GM12878 (cell line): ENCODE results near the gene SLCO4A1. TPM values are rescaled to one million over a fixed set of nuclear protein-coding genes. Genes with fewer than 3 reads are reported as not detected.

ENCODE experiments used
- ATAC-seq: fragments of 200-7000 bp; cut with Tn5 transposase; 3 replicates; pipeline ENCODE4 v1.9.1; 2020; ENCODE audit warnings: mild to moderate bottlenecking, moderate library complexity
- BruUV-seq: library from RNA; stranded (reverse); fragments of 400-500 nt; replicated peaks from 2 replicates; lab custom pipeline; 2021; lab: Mats Ljungman, UMichigan
- CTCF ChIA-PET: fragments of 300-600 bp; sonication (Branson Sonifier 250); formaldehyde crosslinking; extraction: SDS; loops from one replicate; lab custom pipeline; 2021; ENCODE audit warnings: inconsistent platforms; lab: Yijun Ruan, JAX
- POLR2A ChIA-PET: fragments of 350-600 bp; formaldehyde crosslinking; extraction: SDS; loops from one replicate; lab custom pipeline; 2021; ENCODE audit warnings: inconsistent platforms; lab: Charles Lee
- RAD21 ChIA-PET: fragments of 300-600 bp; sonication (Branson Sonifier 250); formaldehyde crosslinking; loops from one replicate; lab custom pipeline; 2023; ENCODE audit warnings: antibody characterized with exemption; ENCODE audit not compliant: unreplicated experiment; lab: Charles Lee
- SMC1A ChIA-PET: fragments of 300-600 bp; sonication (Branson Sonifier 250); formaldehyde crosslinking; loops from one replicate; lab custom pipeline; 2023; ENCODE audit not compliant: unreplicated experiment, uncharacterized antibody; lab: Charles Lee
- DNase-seq: peaks from one replicate; pipeline ENCODE4 v3.0.0-alpha.2; 2011; ENCODE audit warnings: low read depth, low spot score
- FAIRE-seq: peaks from 3 replicates; lab custom pipeline; 2011; peaks lifted over from hg19 to GRCh38; lab: Jason Lieb, UNC
- H2AFZ ChIP-seq: 2 replicates; pipeline ENCODE4 v1.6.0; 2011; ENCODE audit warnings: low read depth, low read length, control low read depth; ENCODE audit not compliant: control insufficient read depth
- H3K27ac ChIP-seq: 2 replicates; pipeline ENCODE4 v1.5.1; 2011; ENCODE audit warnings: control low read depth; ENCODE audit not compliant: control insufficient read depth, insufficient read depth
- H3K27me3 ChIP-seq, 2 experiments: replicated peaks in 1 of 2; 2 replicates each; pipeline versions ENCODE4 v1.6.0 to v1.6.1; 2011; ENCODE audit warnings: low read length in 1 of 2; ENCODE audit not compliant: control insufficient read depth in 2 of 2, insufficient read depth in 2 of 2
- H3K36me3 ChIP-seq, 2 experiments: 2 replicates each; pipeline ENCODE4 v1.5.1; 2011; ENCODE audit warnings: low read length in 1 of 2; ENCODE audit not compliant: control insufficient read depth in 2 of 2, insufficient read depth in 2 of 2
- H3K4me1 ChIP-seq: 2 replicates; pipeline ENCODE4 v1.6.1; 2011; ENCODE audit warnings: mild to moderate bottlenecking, low read length, moderate library complexity, mixed read lengths; ENCODE audit not compliant: control insufficient read depth, insufficient read depth
- H3K4me2 ChIP-seq: 2 replicates; pipeline ENCODE4 v1.6.0; 2011; ENCODE audit warnings: control low read depth; ENCODE audit not compliant: control insufficient read depth, insufficient read depth
- H3K4me3 ChIP-seq: fragments of 200-600 bp; sonication (generic); 2 replicates; pipeline ENCODE4 v1.5.1; 2016
- H3K79me2 ChIP-seq: 2 replicates; pipeline ENCODE4 v1.6.0; 2011; ENCODE audit warnings: low read length; ENCODE audit not compliant: control insufficient read depth, insufficient read depth
- H3K9ac ChIP-seq: 2 replicates; pipeline ENCODE4 v1.8.0; 2011; ENCODE audit warnings: low read length, control low read depth, mixed read lengths; ENCODE audit not compliant: control insufficient read depth, insufficient read depth
- H3K9me3 ChIP-seq: replicated peaks from 3 replicates; pipeline ENCODE4 v1.5.1; 2011; ENCODE audit warnings: mild to moderate bottlenecking, low read length; ENCODE audit not compliant: control insufficient read depth, insufficient read depth
- H4K20me1 ChIP-seq: 2 replicates; pipeline ENCODE4 v1.6.0; 2011; ENCODE audit not compliant: control insufficient read depth, insufficient read depth
- CREB1 ChIP-seq: IDR thresholded peaks from 2 replicates; pipeline ENCODE4 v1.6.1; 2012; ENCODE audit warnings: low read depth, mild to moderate bottlenecking, inconsistent platforms
- EP300 ChIP-seq, 2 experiments: fragments of 150-350 bp in 1 of 2; IDR thresholded peaks; 2 replicates each; pipeline ENCODE4 v1.6.1; 2011 to 2012; ENCODE audit warnings: low read depth in 2 of 2, low read length in 2 of 2, borderline replicate concordance in 1 of 2, improper control_type of control experiment in 1 of 2, inconsistent platforms in 1 of 2; ENCODE audit not compliant: control insufficient read depth in 1 of 2
- NFXL1 ChIP-seq: fragments of 450-650 bp; IDR thresholded peaks from 2 replicates; pipeline ENCODE4 v1.6.1; 2017; ENCODE audit warnings: antibody characterized with exemption, mild to moderate bottlenecking, borderline replicate concordance
- RAD21 ChIP-seq: IDR thresholded peaks from 2 replicates; pipeline ENCODE4 v1.6.1; 2011; ENCODE audit warnings: mild to moderate bottlenecking, low read depth, low read length, moderate library complexity; ENCODE audit not compliant: insufficient read depth
- RB1 ChIP-seq: fragments of 450-650 bp; formaldehyde crosslinking; IDR thresholded peaks from 2 replicates; pipeline ENCODE4 v1.6.1; 2017; ENCODE audit warnings: mild to moderate bottlenecking, borderline replicate concordance
- SMC3 ChIP-seq: IDR thresholded peaks from 2 replicates; pipeline ENCODE4 v1.6.1; 2011; ENCODE audit warnings: low read length, improper control_type of control experiment, borderline replicate concordance
- STAT1 ChIP-seq: fragments of 450-650 bp; conservative IDR thresholded peaks from 2 replicates; pipeline ENCODE4 v1.6.1; 2014; ENCODE audit warnings: antibody characterized with exemption, mild to moderate bottlenecking
- SUZ12 ChIP-seq: fragments of 200-600 bp; sonication (generic); IDR thresholded peaks from one replicate; pipeline ENCODE4 v1.6.1; 2018; ENCODE audit warnings: antibody characterized with exemption, mild to moderate bottlenecking; ENCODE audit not compliant: unreplicated experiment
- TCF3 ChIP-seq: IDR thresholded peaks from 2 replicates; pipeline ENCODE4 v1.6.1; 2012; ENCODE audit warnings: low read depth, mild to moderate bottlenecking, low read length, borderline replicate concordance; ENCODE audit not compliant: insufficient read depth
- ZSCAN29 ChIP-seq: fragments of 450-650 bp; IDR thresholded peaks from 2 replicates; pipeline ENCODE4 v1.6.1; 2017; ENCODE audit warnings: mild to moderate bottlenecking, moderate library complexity
- WGBS: methylation state at CpG from one replicate; pipeline ENCODE4 v1.1.6; 2016; ENCODE audit warnings: low lambda C conversion rate; ENCODE audit not compliant: insufficient replicate concordance, insufficient coverage; ENCODE audit errors: missing lambda C conversion rate; 5-methylcytosine and 5-hydroxymethylcytosine counted together
- in situ Hi-C: fragments of 300-500 bp; cut with MboI; formaldehyde crosslinking; loops from 9 replicates; pipeline ENCODE4 v1.14.3; 2018; ENCODE audit warnings: mixed read lengths
- intact Hi-C: fragments of 100-400 bp; cut with micrococcal nuclease; formaldehyde crosslinking; loops from one replicate; pipeline ENCODE4 v1.14.2; 2022; ENCODE audit not compliant: unreplicated experiment
- polyA plus RNA-seq, 11 experiments: library from polyadenylated mRNA; depleted of rRNA in 4 of 11; unstranded in 6 of 11; stranded (reverse) in 5 of 11; fragments of >200 nt; fragmentation: Nextera tagmentation in 4 of 11; fragmentation: Illumina TruSeq in 1 of 11; extraction: Ambion mirVana in 4 of 11; extraction: Trizol in 1 of 11; gene quantifications; 1 replicate in 1 of 11; 2 replicates in 10 of 11; pipeline versions ENCODE4 v1.2.1 to v1.2.3, GENCODE V29; 2011 to 2016; ENCODE audit warnings: inconsistent platforms in 2 of 11, missing spikeins in 2 of 11, low read depth in 1 of 11
- total RNA-seq, 4 experiments: library from RNA; depleted of rRNA in 3 of 4; stranded (reverse); fragments of >200 nt in 3 of 4; fragmentation: Illumina TruSeq in 1 of 4; extraction: Trizol in 1 of 4; gene quantifications; 2 replicates each; pipeline versions ENCODE4 v1.2.1 to v1.2.3, GENCODE V29; 2013 to 2021
- TF ChIP-seq, protein P1 (sequence below): IDR thresholded peaks from 2 replicates; pipeline ENCODE4 v1.6.1; 2012; ENCODE audit warnings: low read depth, low read length, improper control_type of control experiment
- TF ChIP-seq, protein P2 (sequence below), 3 experiments: IDR thresholded peaks in 2 of 3; conservative IDR thresholded peaks in 1 of 3; 2 replicates each; pipeline ENCODE4 v1.5.1; 2011; ENCODE audit warnings: low read depth in 3 of 3, low read length in 3 of 3, mild to moderate bottlenecking in 3 of 3, control low read depth in 2 of 3, moderate library complexity in 2 of 3, inconsistent platforms in 1 of 3, mixed read lengths in 1 of 3; ENCODE audit not compliant: control insufficient read depth in 2 of 3, insufficient read depth in 1 of 3; ENCODE audit errors: extremely low read depth in 1 of 3
- TF ChIP-seq, protein P3 (sequence below): fragments of 150-350 bp; IDR thresholded peaks from 2 replicates; pipeline ENCODE4 v1.6.1; 2014; ENCODE audit warnings: mild to moderate bottlenecking, low read depth, low read length

SLCO4A1 gene
- total and polyA plus RNA-seq, 10 of the 15 experiments (the other 5 are each of a cell fraction or from before 2014, with no cell fraction given), result 2.1 to 30.7 (median 12.0) TPM

DNA sequence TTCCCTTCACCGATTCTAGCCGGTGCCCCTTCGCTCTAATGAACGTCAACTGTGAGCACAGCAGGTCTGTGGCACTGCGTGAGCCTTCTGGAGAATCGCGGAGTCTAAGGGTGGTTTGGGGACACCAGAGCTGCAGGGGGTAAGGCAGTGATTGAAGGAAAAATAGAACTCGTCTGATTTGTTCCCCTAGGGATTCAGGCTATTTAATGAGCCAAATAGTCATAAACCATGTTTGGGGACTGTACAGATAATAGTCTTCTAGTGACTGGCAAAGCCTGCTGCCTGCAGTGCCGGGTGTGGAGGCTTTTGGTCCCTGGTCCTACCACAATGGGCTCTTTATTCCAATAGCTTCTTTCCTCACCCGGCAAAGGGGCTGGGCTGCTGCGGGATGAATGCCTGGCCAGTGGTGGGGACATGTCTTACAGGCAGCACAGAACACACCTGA lies 55.2 kb downstream of the SLCO4A1 start:
- intact Hi-C loops (no loop called here), in situ Hi-C loops (no loop called here)
- Histone ChIP-seq H3K9ac (no peak overlapping the region), H3K9me3 (no peaks in the 10 kb centered on the region), H4K20me1 (no peaks in the 10 kb centered on the region), H3K27me3 (peaks cover 0 to 5% of the 10 kb centered on the region in 2 experiments; a peak in 3 of 4 replicates), H3K4me2 (no peak overlapping the region), H3K27ac (no peak overlapping the region), H3K4me3 (no peak overlapping the region), H3K36me3 (no peaks in the 10 kb centered on the region), H3K4me1 (no peaks in the 10 kb centered on the region), H3K79me2 (no peaks in the 10 kb centered on the region), H2AFZ (no peak overlapping the region)
- CTCF ChIA-PET, result no interaction called here
- FAIRE-seq, result no peak
- RAD21 ChIA-PET, result no interaction called here
- 42% methylated on average over 11 of the region's 11 CpGs for WGBS
- POLR2A ChIA-PET, result no interaction called here
- TF ChIP-seq SMC3 (no peak), ZSCAN29 (no peak), CREB1 (no peak)
- SMC1A ChIA-PET, result no interaction called here
- no peak for ATAC-seq
- no TSS peak for BruUV-seq
- DNase-seq, result no peak

DNA sequence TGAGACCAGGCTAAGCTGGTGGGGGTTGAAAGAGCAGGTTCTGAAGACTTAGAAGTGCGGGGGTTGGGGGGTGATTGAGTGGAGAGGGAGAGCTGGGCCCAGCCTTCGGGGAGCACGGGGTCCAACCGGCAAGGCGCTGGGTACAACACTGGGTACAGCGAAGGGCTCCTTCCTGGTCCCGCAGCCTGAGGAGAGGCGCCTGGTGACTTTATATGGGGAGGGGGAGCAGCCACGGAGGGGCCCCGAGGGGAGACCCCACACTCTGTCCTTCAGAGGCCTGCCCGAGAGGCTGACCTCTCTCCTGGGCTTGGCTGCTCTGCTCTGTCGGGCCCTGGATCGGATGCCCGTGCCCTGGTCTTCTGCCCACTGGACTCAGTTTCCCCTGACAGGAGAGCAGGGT lies 55.9 kb downstream of the SLCO4A1 start:
- H3K27me3 ChIP-seq, result peaks cover 0 to 5% of the 10 kb centered on the region in 2 experiments; a peak in 3 of 4 replicates
- no TSS peak for BruUV-seq

More for the DNA sequence above, 55.9 kb downstream of the SLCO4A1 start:
- no peak for ATAC-seq
- ChIA-PET SMC1A (no interaction called here), CTCF (no interaction called here), RAD21 (no interaction called here), POLR2A (no interaction called here)
- H3K4me1 ChIP-seq, result no peaks in the 10 kb centered on the region
- H3K36me3 ChIP-seq, result no peaks in the 10 kb centered on the region
- no peaks in the 10 kb centered on the region for H4K20me1 ChIP-seq
- TF ChIP-seq NFXL1 (no peak), EP300 (IDR thresholded peaks at IDR 0.05; ENCODE audit: borderline replicate concordance in 1 of 2, control insufficient read depth in 1 of 2, low read depth in 2 of 2, low read length in 2 of 2) (no peak), RB1 (no peak), RAD21 (no peak), STAT1 (no peak), SUZ12 (no peak), TCF3 (no peak)
- TF ChIP-seq, protein P1, sequence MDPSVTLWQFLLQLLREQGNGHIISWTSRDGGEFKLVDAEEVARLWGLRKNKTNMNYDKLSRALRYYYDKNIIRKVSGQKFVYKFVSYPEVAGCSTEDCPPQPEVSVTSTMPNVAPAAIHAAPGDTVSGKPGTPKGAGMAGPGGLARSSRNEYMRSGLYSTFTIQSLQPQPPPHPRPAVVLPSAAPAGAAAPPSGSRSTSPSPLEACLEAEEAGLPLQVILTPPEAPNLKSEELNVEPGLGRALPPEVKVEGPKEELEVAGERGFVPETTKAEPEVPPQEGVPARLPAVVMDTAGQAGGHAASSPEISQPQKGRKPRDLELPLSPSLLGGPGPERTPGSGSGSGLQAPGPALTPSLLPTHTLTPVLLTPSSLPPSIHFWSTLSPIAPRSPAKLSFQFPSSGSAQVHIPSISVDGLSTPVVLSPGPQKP, result no peak
- TF ChIP-seq, protein P2, sequence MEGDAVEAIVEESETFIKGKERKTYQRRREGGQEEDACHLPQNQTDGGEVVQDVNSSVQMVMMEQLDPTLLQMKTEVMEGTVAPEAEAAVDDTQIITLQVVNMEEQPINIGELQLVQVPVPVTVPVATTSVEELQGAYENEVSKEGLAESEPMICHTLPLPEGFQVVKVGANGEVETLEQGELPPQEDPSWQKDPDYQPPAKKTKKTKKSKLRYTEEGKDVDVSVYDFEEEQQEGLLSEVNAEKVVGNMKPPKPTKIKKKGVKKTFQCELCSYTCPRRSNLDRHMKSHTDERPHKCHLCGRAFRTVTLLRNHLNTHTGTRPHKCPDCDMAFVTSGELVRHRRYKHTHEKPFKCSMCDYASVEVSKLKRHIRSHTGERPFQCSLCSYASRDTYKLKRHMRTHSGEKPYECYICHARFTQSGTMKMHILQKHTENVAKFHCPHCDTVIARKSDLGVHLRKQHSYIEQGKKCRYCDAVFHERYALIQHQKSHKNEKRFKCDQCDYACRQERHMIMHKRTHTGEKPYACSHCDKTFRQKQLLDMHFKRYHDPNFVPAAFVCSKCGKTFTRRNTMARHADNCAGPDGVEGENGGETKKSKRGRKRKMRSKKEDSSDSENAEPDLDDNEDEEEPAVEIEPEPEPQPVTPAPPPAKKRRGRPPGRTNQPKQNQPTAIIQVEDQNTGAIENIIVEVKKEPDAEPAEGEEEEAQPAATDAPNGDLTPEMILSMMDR (IDR thresholded peaks at IDR 0.05 in 2 of 3, conservative IDR thresholded peaks at IDR 0.05 in 1 of 3; ENCODE audit: control insufficient read depth in 2 of 3, extremely low read depth in 1 of 3, insufficient read depth in 1 of 3, low read depth in 3 of 3, low read length in 3 of 3), result no peak
- TF ChIP-seq, protein P3, sequence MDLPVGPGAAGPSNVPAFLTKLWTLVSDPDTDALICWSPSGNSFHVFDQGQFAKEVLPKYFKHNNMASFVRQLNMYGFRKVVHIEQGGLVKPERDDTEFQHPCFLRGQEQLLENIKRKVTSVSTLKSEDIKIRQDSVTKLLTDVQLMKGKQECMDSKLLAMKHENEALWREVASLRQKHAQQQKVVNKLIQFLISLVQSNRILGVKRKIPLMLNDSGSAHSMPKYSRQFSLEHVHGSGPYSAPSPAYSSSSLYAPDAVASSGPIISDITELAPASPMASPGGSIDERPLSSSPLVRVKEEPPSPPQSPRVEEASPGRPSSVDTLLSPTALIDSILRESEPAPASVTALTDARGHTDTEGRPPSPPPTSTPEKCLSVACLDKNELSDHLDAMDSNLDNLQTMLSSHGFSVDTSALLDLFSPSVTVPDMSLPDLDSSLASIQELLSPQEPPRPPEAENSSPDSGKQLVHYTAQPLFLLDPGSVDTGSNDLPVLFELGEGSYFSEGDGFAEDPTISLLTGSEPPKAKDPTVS, result no peak
- FAIRE-seq, result no peak
- H2AFZ ChIP-seq, result no peak overlapping the region
- no peak overlapping the region for H3K9ac ChIP-seq
- H3K4me2 ChIP-seq, result no peak overlapping the region
- no peak overlapping the region for H3K4me3 ChIP-seq
- H3K79me2 ChIP-seq, result no peaks in the 10 kb centered on the region
- intact Hi-C loops (no loop called here), in situ Hi-C loops (no loop called here)
- H3K9me3 ChIP-seq, result no peaks in the 10 kb centered on the region
- 41% methylated on average over 14 of the region's 14 CpGs for WGBS
- no peak overlapping the region for H3K27ac ChIP-seq
- no peak for DNase-seq
